Neural cell (in vitro differentiated cells): Measurements from ENCODE around the gene PMEPA1.

ENCODE experiments used
- CTCF ChIP-seq: fragments of 450-650 bp; IDR thresholded peaks from 2 replicates; pipeline ENCODE4 v1.5.1; 2014; ENCODE audit warnings: antibody characterized with exemption, mild to moderate bottlenecking, moderate library complexity; ENCODE audit not compliant: poor library complexity, severe bottlenecking
- EZH2 ChIP-seq: fragments of 200-600, 300-800 bp; shearing (Covaris generic), sonication (generic); IDR thresholded peaks from 2 replicates; pipeline ENCODE4 v1.6.1; 2014; ENCODE audit warnings: antibody characterized with exemption, low read length, borderline replicate concordance, mild to moderate bottlenecking; ENCODE audit not compliant: insufficient read depth, poor library complexity, severe bottlenecking
- POLR2AphosphoS5 ChIP-seq: IDR thresholded peaks from 2 replicates; pipeline ENCODE4 v1.6.1; 2012
- RAD21 ChIP-seq: fragments of 450-650 bp; conservative IDR thresholded peaks from 2 replicates; pipeline ENCODE4 v1.6.1; 2014; ENCODE audit warnings: antibody characterized with exemption, mild to moderate bottlenecking, moderate library complexity
- SMC3 ChIP-seq: fragments of 450-650 bp; conservative IDR thresholded peaks from 2 replicates; pipeline ENCODE4 v1.6.1; 2014; ENCODE audit warnings: antibody characterized with exemption, mild to moderate bottlenecking, moderate library complexity; ENCODE audit not compliant: poor library complexity

GRCh38 chr20:57755609-57756008, 45.8 kb upstream of the PMEPA1 start:
- TF ChIP-seq CTCF (no peak), EZH2 (no peak), RAD21 (no peak), POLR2AphosphoS5 (no peak), SMC3 (no peak)
